Measurements from ENCODE around the gene LTB. TPM values are rescaled to one million over a fixed set of nuclear protein-coding genes. Genes with fewer than 3 reads are reported as not detected.

LTB gene
- total RNA-seq, 1 donor from 2014 or later: 155 TPM

DNA sequence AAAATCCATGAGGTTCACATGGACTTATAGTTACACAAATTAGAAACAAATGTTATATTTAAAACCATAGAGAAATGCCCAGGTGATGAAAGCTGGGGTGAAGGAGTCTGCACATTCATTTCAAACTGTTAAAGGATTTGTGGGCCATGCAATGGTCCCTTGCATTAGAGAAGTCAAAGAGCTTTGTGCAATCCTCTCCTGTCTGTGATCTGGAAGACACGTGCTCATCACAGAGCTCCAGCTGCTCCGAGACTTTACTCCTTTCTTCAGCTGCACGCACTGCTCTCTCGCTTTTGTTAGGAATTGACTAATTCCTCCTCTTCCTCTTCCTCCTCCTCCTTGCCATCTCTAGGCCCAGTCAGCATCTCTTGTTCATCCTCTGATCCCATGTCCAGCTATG, 28.7 kb upstream of the LTB start:
- no peak for ATAC-seq (ENCODE audit: low read depth)
- POLR2A ChIA-PET: interaction anchor here (0.9 to 1.3 kb wide), 3 partner anchors 12 to 70 kb away, joined by 3 to 4 read pairs (median 3); partner anchors contain the start of gene DDX39B
- intact Hi-C loops (cut with micrococcal nuclease): no loop called here

DNA sequence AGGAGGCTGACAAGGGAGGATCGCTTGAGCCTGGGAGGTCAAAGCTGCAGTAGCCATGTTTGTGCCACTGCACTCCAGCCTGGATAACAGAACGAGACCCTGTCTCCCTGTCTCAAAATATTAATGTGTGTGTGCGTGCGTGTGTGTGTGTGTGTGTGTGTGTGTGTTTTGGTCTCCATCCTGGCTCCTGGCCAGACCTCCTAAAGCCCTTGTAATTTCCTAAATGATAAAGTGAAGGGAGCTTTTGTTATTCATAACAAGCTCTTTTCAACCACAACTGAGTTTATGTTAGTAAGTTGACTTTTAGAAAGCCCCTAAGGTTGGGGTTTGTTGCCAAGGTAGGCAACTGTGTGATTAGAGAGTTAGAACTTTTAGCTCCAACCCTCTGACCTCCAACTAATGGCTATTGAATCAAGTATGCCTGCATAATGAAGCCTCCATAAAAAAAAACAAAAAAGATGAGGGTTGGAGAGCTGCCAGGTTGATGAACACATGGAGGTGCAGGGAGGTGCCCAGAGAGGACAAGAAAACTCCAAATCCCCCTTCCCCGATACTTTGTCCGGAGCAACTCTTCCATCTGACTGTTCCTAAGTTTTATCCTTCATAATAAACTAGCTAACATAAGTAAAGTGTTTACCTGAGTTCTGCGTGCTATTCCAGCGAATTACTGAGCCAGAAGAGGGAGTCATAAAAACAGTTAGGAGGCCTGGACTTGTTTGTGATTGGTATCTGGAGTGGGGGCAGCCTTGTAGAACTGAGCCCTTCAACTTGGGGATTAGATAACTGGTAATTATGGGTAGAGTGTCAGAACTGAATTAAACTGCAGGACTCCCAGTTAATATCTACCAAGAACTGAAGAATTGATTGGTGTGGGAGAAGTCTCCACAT, 27.5 kb upstream of the LTB start:
- peaks cover 13% of the 10 kb centered on the region for H3K4me1 Mint-ChIP-seq
- H3K27me3 Mint-ChIP-seq: no peaks in the 10 kb centered on the region
- H3K36me3 Mint-ChIP-seq (ENCODE audit: low read depth): no peaks in the 10 kb centered on the region
- H3K4me3 Mint-ChIP-seq: no peak overlapping the region
- ATAC-seq (ENCODE audit: low read depth) (no peak), DNase-seq (no peak)
- POLR2A ChIA-PET: interaction anchor here (0.6 to 1.3 kb wide), 4 partner anchors 48 to 1722 kb away, joined by 3 to 9 read pairs (median 4); partner anchors contain the start of gene DDX39B
- H3K27ac Mint-ChIP-seq: no peak overlapping the region
- intact Hi-C loops (cut with micrococcal nuclease): no loop called here
- TF ChIP-seq, protein P1, sequence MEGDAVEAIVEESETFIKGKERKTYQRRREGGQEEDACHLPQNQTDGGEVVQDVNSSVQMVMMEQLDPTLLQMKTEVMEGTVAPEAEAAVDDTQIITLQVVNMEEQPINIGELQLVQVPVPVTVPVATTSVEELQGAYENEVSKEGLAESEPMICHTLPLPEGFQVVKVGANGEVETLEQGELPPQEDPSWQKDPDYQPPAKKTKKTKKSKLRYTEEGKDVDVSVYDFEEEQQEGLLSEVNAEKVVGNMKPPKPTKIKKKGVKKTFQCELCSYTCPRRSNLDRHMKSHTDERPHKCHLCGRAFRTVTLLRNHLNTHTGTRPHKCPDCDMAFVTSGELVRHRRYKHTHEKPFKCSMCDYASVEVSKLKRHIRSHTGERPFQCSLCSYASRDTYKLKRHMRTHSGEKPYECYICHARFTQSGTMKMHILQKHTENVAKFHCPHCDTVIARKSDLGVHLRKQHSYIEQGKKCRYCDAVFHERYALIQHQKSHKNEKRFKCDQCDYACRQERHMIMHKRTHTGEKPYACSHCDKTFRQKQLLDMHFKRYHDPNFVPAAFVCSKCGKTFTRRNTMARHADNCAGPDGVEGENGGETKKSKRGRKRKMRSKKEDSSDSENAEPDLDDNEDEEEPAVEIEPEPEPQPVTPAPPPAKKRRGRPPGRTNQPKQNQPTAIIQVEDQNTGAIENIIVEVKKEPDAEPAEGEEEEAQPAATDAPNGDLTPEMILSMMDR (IDR thresholded peaks at IDR 0.05): no peak
- CTCF ChIA-PET: interaction anchor here (1.9 to 2.4 kb wide), 2 partner anchors 11 to 59 kb away, joined by 5 to 16 read pairs; no protein-coding TSS in a partner anchor
- no peaks in the 10 kb centered on the region for H3K9me3 Mint-ChIP-seq

More for the DNA sequence above, 28.7 kb upstream of the LTB start:
- Mint-ChIP-seq H3K27me3 (no peaks in the 10 kb centered on the region), H3K27ac (no peak overlapping the region), H3K9me3 (no peaks in the 10 kb centered on the region), H3K4me3 (no peak overlapping the region), H3K4me1 (peaks cover 25% of the 10 kb centered on the region), H3K36me3 (ENCODE audit: low read depth) (no peaks in the 10 kb centered on the region)
- CTCF ChIA-PET: interaction anchor here (0.7 to 2.4 kb wide), 3 partner anchors 13 to 219 kb away, joined by 3 to 16 read pairs (median 4); partner anchors contain the start of genes HSPA1A and HSPA1L
- TF ChIP-seq, protein P1 (IDR thresholded peaks at IDR 0.05): no peak
- no peak for DNase-seq

DNA sequence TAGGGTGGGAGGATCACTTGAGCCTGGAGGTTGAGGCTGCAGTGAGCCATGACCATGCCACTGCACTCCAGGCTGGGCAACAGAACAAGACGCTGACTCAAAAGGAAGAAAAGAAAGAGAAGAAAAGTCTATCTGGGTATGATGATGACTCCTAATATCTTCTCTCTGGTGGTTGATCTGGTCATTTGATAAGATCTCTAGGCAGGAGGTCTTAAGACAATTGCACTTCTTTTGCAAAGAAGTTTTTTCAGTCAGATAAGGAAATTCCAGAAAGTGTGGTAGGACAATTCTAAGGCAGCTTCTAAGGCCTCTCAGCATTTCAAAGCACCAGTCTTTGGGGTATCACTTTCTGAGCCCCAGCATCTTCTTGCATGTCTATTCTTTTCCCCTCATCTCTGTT, 25.1 kb upstream of the LTB start:
- Mint-ChIP-seq H3K27me3 (no peaks in the 10 kb centered on the region), H3K4me3 (no peak overlapping the region), H3K36me3 (ENCODE audit: low read depth) (no peaks in the 10 kb centered on the region), H3K27ac (no peak overlapping the region), H3K9me3 (no peaks in the 10 kb centered on the region), H3K4me1 (no peaks in the 10 kb centered on the region)
- TF ChIP-seq, protein P1 (IDR thresholded peaks at IDR 0.05): no peak
- no peak for ATAC-seq (ENCODE audit: low read depth)
- ChIA-PET POLR2A (interaction anchor here (0.7 to 1.1 kb wide), 2 partner anchors 14 to 26 kb away, joined by 3 to 4 read pairs; no protein-coding TSS in a partner anchor), CTCF (interaction anchor here (1.0 kb wide), 1 partner anchor 9 kb away, joined by 3 read pairs; no protein-coding TSS in a partner anchor)
- intact Hi-C loops (cut with micrococcal nuclease): no loop called here
- no peak for DNase-seq

DNA sequence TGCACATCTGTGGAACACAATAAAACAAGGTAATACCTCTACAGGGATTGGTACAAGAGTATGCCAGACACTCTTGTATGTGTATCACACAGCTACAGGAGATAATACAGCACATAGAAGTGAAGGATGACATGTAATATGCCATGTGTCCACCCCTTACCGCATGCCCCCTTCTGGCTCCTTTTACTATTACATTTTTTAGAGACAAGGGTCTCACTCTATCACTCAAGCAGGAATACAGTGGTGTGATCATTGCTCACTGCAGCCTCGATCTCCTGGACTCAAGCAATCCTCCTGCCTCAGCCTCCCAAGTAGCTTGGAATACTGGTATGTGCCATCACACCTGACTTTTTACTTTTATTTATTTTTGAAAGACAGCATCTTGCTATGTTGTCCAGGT, 14.8 kb upstream of the LTB start:
- Mint-ChIP-seq H3K9me3 (no peaks in the 10 kb centered on the region), H3K36me3 (ENCODE audit: low read depth) (no peaks in the 10 kb centered on the region), H3K4me3 (peak overlapping the region; percentile 25), H3K4me1 (peaks cover 58% of the 10 kb centered on the region), H3K27me3 (no peaks in the 10 kb centered on the region), H3K27ac (peak overlapping the region; percentile 75)
- TF ChIP-seq, protein P1 (IDR thresholded peaks at IDR 0.05): no peak
- ChIA-PET CTCF (interaction anchor here (1.0 to 12.8 kb wide), 7 partner anchors 17 to 236 kb away, joined by 4 to 773 read pairs (median 17); partner anchors contain the start of genes ATP6V1G2, DDX39B, LST1 and LTB), POLR2A (interaction anchor here (0.6 to 26.0 kb wide), 7 partner anchors 10 to 55 kb away, joined by 3 to 1155 read pairs (median 8); partner anchors contain the start of genes ATP6V1G2, BAG6, DDX39B and LST1)
- intact Hi-C loops (cut with micrococcal nuclease): loop anchor here (1.0 kb wide), 1 partner anchor 16 kb away; no protein-coding TSS in a partner anchor
- DNase-seq (no peak), ATAC-seq (ENCODE audit: low read depth) (peak; percentile 73)
